Activated B cell treated with CpG ODN at 0.5 μM for 24 hours (primary cell): ENCODE measurements around the gene NFYC. TPM values are rescaled to one million over a fixed set of nuclear protein-coding genes. Genes with fewer than 3 reads are reported as not detected.

Experiments used
- ATAC-seq: fragments of 200-7000 bp; cut with Tn5 transposase; one replicate; pipeline ENCODE4 v1.10.0; 2021; ENCODE audit warnings: low read depth, mild to moderate bottlenecking, moderate library complexity
- CTCF ChIA-PET: fragments of 350-600 bp; sonication (Branson Sonifier 250); formaldehyde crosslinking; loops from one replicate; lab custom pipeline; 2021; ENCODE audit warnings: antibody characterized with exemption; lab: Charles Lee
- POLR2A ChIA-PET: fragments of 350-600 bp; sonication (Branson Sonifier 250); formaldehyde crosslinking; loops from one replicate; lab custom pipeline; 2021; ENCODE audit warnings: antibody characterized with exemption; lab: Charles Lee
- DNase-seq: peaks from one replicate; pipeline ENCODE4 v3.0.0; 2022
- H3K27ac Mint-ChIP-seq: one replicate; pipeline ENCODE4 v1.8.0; 2020; ENCODE audit warnings: mixed read lengths
- H3K27me3 Mint-ChIP-seq: one replicate; pipeline ENCODE4 v1.8.0; 2021; ENCODE audit warnings: mixed read lengths
- H3K36me3 Mint-ChIP-seq: one replicate; pipeline ENCODE4 v1.8.0; 2021; ENCODE audit warnings: low read depth, mixed read lengths
- H3K4me1 Mint-ChIP-seq: one replicate; pipeline ENCODE4 v1.8.0; 2021; ENCODE audit warnings: mixed read lengths
- H3K4me3 Mint-ChIP-seq: one replicate; pipeline ENCODE4 v1.8.0; 2020; ENCODE audit warnings: mild to moderate bottlenecking, mixed read lengths
- H3K9me3 Mint-ChIP-seq: one replicate; pipeline ENCODE4 v1.8.0; 2020; ENCODE audit warnings: mixed read lengths
- intact Hi-C: fragments of 100-400 bp; cut with micrococcal nuclease; formaldehyde crosslinking; loops from one replicate; pipeline ENCODE4 v1.15.1; 2024
- total RNA-seq: library from RNA; stranded (reverse); gene quantifications from 2 replicates; pipeline ENCODE4 v1.2.3, GENCODE V29; 2022
- TF ChIP-seq, protein P1 (sequence below): fragments of 200-600 bp; IDR thresholded peaks from one replicate; pipeline ENCODE4 v1.8.0; 2022; ENCODE audit warnings: antibody characterized with exemption, mild to moderate bottlenecking

NFYC gene
- total RNA-seq, 1 donor from 2014 or later, result 76.0 TPM

DNA sequence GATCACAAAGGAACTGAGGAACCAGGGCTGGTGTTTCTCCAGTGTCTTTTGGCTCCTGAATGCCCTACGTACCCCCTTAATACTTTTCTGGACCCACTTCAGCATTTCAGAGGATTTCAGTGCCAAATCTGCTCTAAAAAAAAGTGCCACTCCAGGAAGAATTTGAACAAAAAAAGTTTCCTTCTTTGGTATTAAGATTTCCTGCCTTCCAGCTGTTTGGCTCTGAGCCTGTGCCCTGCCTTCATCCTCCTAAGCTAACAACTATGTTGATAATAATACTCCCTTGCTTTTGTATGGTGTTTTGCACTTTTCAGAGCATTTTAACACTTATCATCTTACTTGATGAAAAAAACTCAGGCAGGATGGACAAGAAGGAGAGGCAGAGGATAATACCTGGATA lies 15.0 kb upstream of the NFYC start:
- no peak overlapping the region for H3K27ac Mint-ChIP-seq
- ChIA-PET CTCF (no interaction called here), POLR2A (no interaction called here)

DNA sequence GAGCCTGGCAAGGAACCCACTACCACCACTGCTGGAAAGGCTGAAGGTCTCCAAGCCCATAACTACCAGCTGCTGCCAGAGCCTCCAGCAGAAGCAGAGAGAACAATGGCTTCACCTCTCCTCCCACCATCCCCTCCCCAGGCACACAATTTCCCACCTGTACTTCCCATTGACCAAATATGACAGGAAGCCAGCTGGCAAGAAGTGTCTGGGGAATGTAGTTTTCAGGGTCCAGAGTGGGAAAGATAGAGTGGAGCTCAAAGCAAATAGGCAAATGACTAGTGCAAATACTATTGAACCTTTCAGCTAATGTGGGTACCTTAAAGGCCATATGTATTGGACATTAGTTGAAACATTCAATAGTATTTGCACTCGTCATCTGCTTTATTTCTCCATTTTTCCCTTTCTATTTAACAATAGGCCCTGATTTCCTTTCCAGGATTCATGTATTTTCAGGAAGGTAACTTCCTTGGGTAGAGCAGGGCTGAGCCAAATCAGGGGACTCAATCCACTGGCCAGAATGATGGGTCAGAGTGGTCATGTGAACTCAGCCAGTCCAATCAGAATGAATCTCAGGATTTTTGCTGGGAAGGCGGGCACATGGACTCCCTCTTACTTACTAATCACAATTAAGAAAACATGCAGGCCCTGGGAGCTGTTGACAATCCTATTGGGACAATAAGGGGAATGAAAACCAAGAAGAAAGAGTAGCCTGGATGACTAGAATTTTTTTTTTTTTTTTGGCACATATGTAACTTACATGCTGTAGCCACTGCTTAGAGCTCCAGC lies 12.1 kb upstream of the NFYC start:
- H3K4me3 Mint-ChIP-seq, result no peak overlapping the region
- no peak for ATAC-seq
- intact Hi-C loops, result no loop called here
- no peak for DNase-seq
- H3K27me3 Mint-ChIP-seq, result no peaks in the 10 kb centered on the region
- H3K9me3 Mint-ChIP-seq, result no peaks in the 10 kb centered on the region
- TF ChIP-seq, protein P1, sequence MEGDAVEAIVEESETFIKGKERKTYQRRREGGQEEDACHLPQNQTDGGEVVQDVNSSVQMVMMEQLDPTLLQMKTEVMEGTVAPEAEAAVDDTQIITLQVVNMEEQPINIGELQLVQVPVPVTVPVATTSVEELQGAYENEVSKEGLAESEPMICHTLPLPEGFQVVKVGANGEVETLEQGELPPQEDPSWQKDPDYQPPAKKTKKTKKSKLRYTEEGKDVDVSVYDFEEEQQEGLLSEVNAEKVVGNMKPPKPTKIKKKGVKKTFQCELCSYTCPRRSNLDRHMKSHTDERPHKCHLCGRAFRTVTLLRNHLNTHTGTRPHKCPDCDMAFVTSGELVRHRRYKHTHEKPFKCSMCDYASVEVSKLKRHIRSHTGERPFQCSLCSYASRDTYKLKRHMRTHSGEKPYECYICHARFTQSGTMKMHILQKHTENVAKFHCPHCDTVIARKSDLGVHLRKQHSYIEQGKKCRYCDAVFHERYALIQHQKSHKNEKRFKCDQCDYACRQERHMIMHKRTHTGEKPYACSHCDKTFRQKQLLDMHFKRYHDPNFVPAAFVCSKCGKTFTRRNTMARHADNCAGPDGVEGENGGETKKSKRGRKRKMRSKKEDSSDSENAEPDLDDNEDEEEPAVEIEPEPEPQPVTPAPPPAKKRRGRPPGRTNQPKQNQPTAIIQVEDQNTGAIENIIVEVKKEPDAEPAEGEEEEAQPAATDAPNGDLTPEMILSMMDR, result no peak
- H3K27ac Mint-ChIP-seq, result no peak overlapping the region
- H3K36me3 Mint-ChIP-seq, result no peaks in the 10 kb centered on the region
- ChIA-PET POLR2A (interaction anchor here (0.6 to 2.7 kb wide), 2 partner anchors 12 to 549 kb away, joined by 4 to 11 read pairs; partner anchors contain the start of gene NFYC), CTCF (no interaction called here)
- no peaks in the 10 kb centered on the region for H3K4me1 Mint-ChIP-seq

More for the DNA sequence above, 15.0 kb upstream of the NFYC start:
- Mint-ChIP-seq H3K27me3 (no peaks in the 10 kb centered on the region), H3K4me1 (no peaks in the 10 kb centered on the region), H3K9me3 (no peaks in the 10 kb centered on the region), H3K36me3 (no peaks in the 10 kb centered on the region), H3K4me3 (no peak overlapping the region)
- TF ChIP-seq, protein P1, result no peak
- intact Hi-C loops, result no loop called here
- ATAC-seq (no peak), DNase-seq (no peak)

DNA sequence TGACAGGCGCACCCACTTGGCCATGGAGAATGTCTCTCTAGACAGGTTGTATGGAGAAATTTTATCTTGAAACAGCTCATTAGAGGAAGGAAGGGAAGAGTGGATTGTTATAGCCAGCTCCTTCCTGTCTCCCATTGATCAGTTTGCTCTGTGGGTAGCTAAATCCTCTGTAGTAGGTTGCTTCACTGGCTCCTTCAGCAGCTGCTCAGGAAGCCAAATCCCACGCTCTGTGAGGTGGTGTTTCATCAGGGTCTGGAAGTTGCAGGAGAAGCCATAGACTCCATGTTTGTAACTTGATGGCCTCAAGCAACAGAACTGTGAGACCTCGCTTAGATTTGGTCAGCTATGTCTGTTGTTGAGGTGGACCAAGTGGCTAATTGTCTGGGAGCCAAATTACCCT lies 6.8 kb upstream of the NFYC start:
- ChIA-PET POLR2A (no interaction called here), CTCF (interaction anchor here (0.7 to 1.0 kb wide), 3 partner anchors 15 to 90 kb away, joined by 3 read pairs; no protein-coding TSS in a partner anchor)
- TF ChIP-seq, protein P1, result no peak
- intact Hi-C loops, result no loop called here
- no peaks in the 10 kb centered on the region for H3K27me3 Mint-ChIP-seq
- ATAC-seq, result no peak
- H3K4me1 Mint-ChIP-seq, result peaks cover 5% of the 10 kb centered on the region
- H3K36me3 Mint-ChIP-seq, result peaks cover 24% of the 10 kb centered on the region
- no peak overlapping the region for H3K4me3 Mint-ChIP-seq
- no peak for DNase-seq
- peaks cover 2% of the 10 kb centered on the region for H3K9me3 Mint-ChIP-seq
- no peak overlapping the region for H3K27ac Mint-ChIP-seq

DNA sequence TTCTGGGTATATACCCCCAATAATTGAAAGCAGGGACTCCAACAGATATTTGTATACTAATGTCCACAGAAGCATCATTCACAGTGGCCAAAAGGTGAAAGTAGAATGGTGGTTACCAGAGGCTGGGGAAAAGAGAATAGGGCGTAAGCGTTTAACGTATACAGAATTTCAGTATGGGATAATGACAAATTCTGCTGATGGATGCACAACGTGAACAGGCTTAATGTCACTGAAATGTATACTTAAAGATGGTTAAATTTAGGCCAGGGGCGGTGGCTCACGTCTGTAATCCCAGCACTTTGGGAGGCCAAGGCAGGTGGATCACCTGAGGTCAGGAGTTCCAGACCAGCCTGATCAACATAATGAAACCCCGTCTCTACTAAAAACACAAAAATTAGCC lies 4.4 kb upstream of the NFYC start:
- ATAC-seq (no peak), DNase-seq (no peak)
- Mint-ChIP-seq H3K36me3 (peaks cover 36% of the 10 kb centered on the region), H3K4me1 (peaks cover 23% of the 10 kb centered on the region), H3K27me3 (no peaks in the 10 kb centered on the region), H3K9me3 (peaks cover 2% of the 10 kb centered on the region), H3K27ac (no peak overlapping the region), H3K4me3 (no peak overlapping the region)
- intact Hi-C loops, result no loop called here
- TF ChIP-seq, protein P1, result no peak
- CTCF ChIA-PET, result no interaction called here
- POLR2A ChIA-PET, result no interaction called here

DNA sequence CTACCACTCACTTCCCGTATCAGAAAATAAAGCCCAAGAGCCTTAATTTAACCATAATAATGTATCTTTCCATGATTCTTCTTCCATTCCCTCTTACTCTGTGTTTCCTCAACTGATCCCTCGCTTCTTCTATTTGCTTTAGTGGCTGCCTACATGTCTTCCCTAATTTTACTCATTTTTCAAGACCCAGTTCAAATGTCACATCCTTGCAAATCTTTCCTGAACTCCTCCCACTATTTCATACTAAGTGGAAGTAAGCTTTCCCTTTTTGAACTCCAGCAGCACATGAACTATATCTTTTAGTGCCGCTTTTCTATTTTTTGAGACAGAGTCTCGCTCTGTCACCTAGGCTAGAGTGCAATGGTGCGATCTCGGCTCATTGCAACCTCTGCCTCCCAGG lies 3.8 kb upstream of the NFYC start:
- DNase-seq (no peak), ATAC-seq (no peak)
- Mint-ChIP-seq H3K4me1 (peaks cover 29% of the 10 kb centered on the region), H3K36me3 (peaks cover 40% of the 10 kb centered on the region), H3K27me3 (no peaks in the 10 kb centered on the region), H3K27ac (no peak overlapping the region), H3K9me3 (peaks cover 2% of the 10 kb centered on the region), H3K4me3 (no peak overlapping the region)
- POLR2A ChIA-PET, result interaction anchor here (1.2 to 8.6 kb wide), 2 partner anchors 21 to 49 kb away, joined by 3 to 306 read pairs; no protein-coding TSS in a partner anchor
- TF ChIP-seq, protein P1, result no peak
- CTCF ChIA-PET, result interaction anchor here (0.7 kb wide), 1 partner anchor 25 kb away, joined by 3 read pairs; no protein-coding TSS in a partner anchor
- intact Hi-C loops, result no loop called here
